Sigmoid colon (tissue), 7 donors: ENCODE measurements around the gene ACADSB. TPM values are rescaled to one million over a fixed set of nuclear protein-coding genes. Genes with fewer than 3 reads are reported as not detected.

Source experiments
- DNase-seq: peaks from one replicate; pipeline ENCODE4 v3.0.0-alpha.2; 2019
- H3K27ac ChIP-seq, 4 donors: fragments of 200-600 bp; sonication (generic); one replicate each; pipeline ENCODE4 v1.5.1; 2016 to 2019; ENCODE audit warnings: mild to moderate bottlenecking in 1 of 4
- H3K27me3 ChIP-seq, 3 donors: fragments of 200-600 bp; sonication (generic); one replicate each; pipeline ENCODE4 v1.5.1; 2019; ENCODE audit warnings: mild to moderate bottlenecking in 1 of 3
- H3K36me3 ChIP-seq, 4 donors: fragments of 200-600 bp; sonication (generic); one replicate each; pipeline ENCODE4 v1.5.1; 2016 to 2019
- H3K4me1 ChIP-seq, 4 donors: fragments of 200-600 bp; sonication (generic); one replicate each; pipeline ENCODE4 v1.5.1; 2017 to 2019
- H3K4me3 ChIP-seq, 4 donors: fragments of 200-600 bp; sonication (generic); one replicate each; pipeline ENCODE4 v1.5.1; 2017 to 2019; ENCODE audit warnings: mild to moderate bottlenecking in 2 of 4, moderate library complexity in 1 of 4
- H3K9me3 ChIP-seq, 4 donors: fragments of 200-600 bp in 3 of 4; sonication (generic) in 3 of 4; one replicate each; pipeline versions ENCODE4 v1.5.1 to v1.6.1; 2013 to 2019
- EP300 ChIP-seq, 4 donors: sonication (generic); formaldehyde crosslinking; IDR thresholded peaks; one replicate each; pipeline ENCODE4 v1.6.1; 2017; ENCODE audit warnings: antibody characterized with exemption in 4 of 4
- POLR2A ChIP-seq, 2 donors: fragments of 450-650 bp; IDR thresholded peaks; one replicate each; pipeline ENCODE4 v1.6.1; 2016; ENCODE audit warnings: antibody characterized with exemption in 2 of 2, mild to moderate bottlenecking in 2 of 2, moderate library complexity in 2 of 2
- POLR2AphosphoS5 ChIP-seq, 4 donors: sonication (generic); formaldehyde crosslinking; IDR thresholded peaks; one replicate each; pipeline ENCODE4 v1.6.1; 2017; ENCODE audit warnings: antibody characterized with exemption in 4 of 4
- WGBS, 2 donors: extraction: QIAGEN DNeasy Blood & Tissue Kit; methylation state at CpG; one replicate each; pipeline ENCODE4 v1.1.7; 2013; 5-methylcytosine and 5-hydroxymethylcytosine counted together
- intact Hi-C: fragments of 100-400 bp; cut with DNase I; formaldehyde crosslinking; loops from one replicate; pipeline ENCODE4 v1.15.1; 2023
- polyA plus RNA-seq, 3 donors: library from polyadenylated mRNA; stranded (reverse); fragments of 200-250 nt; gene quantifications; one replicate each; pipeline ENCODE4 v1.2.3, GENCODE V29; 2013
- total RNA-seq, 4 donors: library from RNA; depleted of rRNA; stranded (reverse); fragments of >200 nt; gene quantifications; one replicate each; pipeline ENCODE4 v1.1.0, GENCODE V29; 2016
- TF ChIP-seq, protein P1 (sequence below), 4 experiments: fragments of 450-650 bp in 3 of 4; fragments of 200-600 bp in 1 of 4; IDR thresholded peaks; one replicate each; pipeline ENCODE4 v1.5.1; 2016 to 2019; ENCODE audit warnings: antibody characterized with exemption in 4 of 4, mild to moderate bottlenecking in 3 of 4, moderate library complexity in 2 of 4
- donor health status: healthy with polysubstance abuse.
- donor health status: Bipolar disorder and iron deficiency.
- donor health status: healthy.

Gene ACADSB
- total and polyA plus RNA-seq, 7 donors = 7.6 to 18.7 (median 15.0) TPM

DNA sequence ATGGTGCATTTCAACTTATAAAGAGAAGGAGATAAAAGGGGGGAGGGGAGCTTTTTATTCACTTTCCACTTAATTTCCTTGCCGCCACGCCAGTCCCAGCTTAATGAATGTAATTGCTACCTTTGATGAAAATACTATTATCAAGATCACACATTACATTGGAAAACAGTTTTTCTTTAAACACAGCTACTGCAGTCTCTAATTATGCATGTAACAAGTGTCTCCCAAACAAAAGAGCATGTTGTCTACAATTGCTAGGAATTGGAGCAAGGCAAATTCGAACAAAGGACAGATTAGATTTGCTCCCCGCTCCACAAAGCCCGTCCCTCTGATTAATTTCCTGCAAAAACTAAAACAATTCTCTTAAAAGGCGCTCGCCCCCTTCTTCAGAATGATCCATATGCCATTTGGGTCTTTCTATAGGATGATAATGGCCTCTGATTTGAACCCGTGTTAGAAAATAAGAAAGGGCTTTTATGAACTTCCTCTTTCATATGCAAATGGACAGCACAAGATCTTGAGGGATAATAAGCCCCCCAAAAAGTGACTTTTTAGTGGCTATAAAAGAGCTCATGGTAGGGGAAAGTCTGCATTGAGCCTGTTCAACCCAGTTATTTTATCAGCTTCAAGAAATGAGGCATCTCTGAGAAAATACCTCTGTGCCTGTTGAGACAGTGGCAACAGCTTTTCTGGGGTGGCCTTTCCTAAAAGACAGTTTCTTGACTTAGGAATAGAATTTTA, 60.6 kb downstream of the ACADSB start:
- WGBS, 2 donors = 70 to 73% methylated on average over 8 of the region's 8 CpGs
- no peak for DNase-seq
- no peak overlapping the region for H3K27ac ChIP-seq
- TF ChIP-seq, protein P1, sequence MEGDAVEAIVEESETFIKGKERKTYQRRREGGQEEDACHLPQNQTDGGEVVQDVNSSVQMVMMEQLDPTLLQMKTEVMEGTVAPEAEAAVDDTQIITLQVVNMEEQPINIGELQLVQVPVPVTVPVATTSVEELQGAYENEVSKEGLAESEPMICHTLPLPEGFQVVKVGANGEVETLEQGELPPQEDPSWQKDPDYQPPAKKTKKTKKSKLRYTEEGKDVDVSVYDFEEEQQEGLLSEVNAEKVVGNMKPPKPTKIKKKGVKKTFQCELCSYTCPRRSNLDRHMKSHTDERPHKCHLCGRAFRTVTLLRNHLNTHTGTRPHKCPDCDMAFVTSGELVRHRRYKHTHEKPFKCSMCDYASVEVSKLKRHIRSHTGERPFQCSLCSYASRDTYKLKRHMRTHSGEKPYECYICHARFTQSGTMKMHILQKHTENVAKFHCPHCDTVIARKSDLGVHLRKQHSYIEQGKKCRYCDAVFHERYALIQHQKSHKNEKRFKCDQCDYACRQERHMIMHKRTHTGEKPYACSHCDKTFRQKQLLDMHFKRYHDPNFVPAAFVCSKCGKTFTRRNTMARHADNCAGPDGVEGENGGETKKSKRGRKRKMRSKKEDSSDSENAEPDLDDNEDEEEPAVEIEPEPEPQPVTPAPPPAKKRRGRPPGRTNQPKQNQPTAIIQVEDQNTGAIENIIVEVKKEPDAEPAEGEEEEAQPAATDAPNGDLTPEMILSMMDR (IDR thresholded peaks at IDR 0.05) = no peak
- TF ChIP-seq POLR2AphosphoS5 (IDR thresholded peaks at IDR 0.05) = no peak
- no peak for TF ChIP-seq POLR2A (IDR thresholded peaks at IDR 0.05)
- TF ChIP-seq EP300 (IDR thresholded peaks at IDR 0.05) = no peak
- no peak overlapping the region for H3K4me3 ChIP-seq
- intact Hi-C loops = no loop called here
- no peaks in the 10 kb centered on the region for H3K4me1 ChIP-seq
- H3K9me3 ChIP-seq = no peaks in the 10 kb centered on the region
- H3K36me3 ChIP-seq = no peaks in the 10 kb centered on the region
- H3K27me3 ChIP-seq = peaks cover 0 to 7% (median 0%) of the 10 kb centered on the region in 3 donors

DNA sequence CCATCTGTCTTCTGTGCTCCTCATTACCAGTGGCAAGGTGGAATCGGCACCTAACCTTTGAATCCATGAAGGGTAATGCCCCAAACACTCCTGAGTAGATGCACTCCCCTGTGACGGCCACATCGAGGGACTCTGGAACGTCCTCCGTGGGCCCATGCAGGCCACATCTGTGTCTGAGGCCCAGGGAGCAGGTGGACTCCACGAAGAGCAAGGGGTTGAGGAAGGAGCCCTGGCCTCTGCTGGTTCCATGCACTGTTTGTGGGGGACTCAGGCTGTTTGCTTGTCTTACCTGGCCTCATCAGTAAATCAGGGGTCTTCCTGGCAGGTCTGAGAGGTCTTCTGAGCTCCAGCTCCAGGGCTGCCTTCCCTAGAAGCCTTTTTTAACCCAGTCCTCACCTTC, 64.4 kb downstream of the ACADSB start:
- Histone ChIP-seq H3K27ac (no peak overlapping the region), H3K9me3 (no peaks in the 10 kb centered on the region)
- intact Hi-C loops = no loop called here

DNA sequence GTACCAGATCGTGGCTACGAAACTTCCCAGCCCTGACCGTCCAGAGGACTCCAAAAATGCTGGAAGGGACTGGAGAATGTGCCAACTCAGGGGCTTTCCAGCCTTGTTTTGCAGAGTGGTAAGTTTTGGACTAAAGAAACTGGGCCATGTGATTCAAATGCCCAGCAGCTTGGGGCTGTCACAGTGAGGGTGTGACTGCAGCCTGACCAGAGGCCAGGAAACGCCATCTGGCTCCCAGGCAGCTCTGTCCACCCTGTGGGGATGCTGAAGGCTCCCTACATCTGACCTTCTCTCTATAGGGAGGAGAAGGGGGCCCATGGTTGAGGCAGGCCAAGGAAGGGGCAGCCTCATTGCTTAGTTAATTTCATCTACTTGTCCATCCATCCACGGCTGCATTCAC, 65.4 kb downstream of the ACADSB start:
- intact Hi-C loops = no loop called here
- TF ChIP-seq POLR2A (IDR thresholded peaks at IDR 0.05) (no peak), POLR2AphosphoS5 (IDR thresholded peaks at IDR 0.05) (no peak), EP300 (IDR thresholded peaks at IDR 0.05) (no peak)
- TF ChIP-seq, protein P1 (IDR thresholded peaks at IDR 0.05) = no peak
- no peaks in the 10 kb centered on the region for H3K4me1 ChIP-seq
- H3K36me3 ChIP-seq = no peaks in the 10 kb centered on the region
- no peak for DNase-seq
- no peak overlapping the region for H3K4me3 ChIP-seq
- H3K9me3 ChIP-seq = no peaks in the 10 kb centered on the region
- no peaks in the 10 kb centered on the region for H3K27me3 ChIP-seq
- 81 to 86% methylated on average over 5 of the region's 5 CpGs for WGBS, 2 donors
- H3K27ac ChIP-seq = no peak overlapping the region

More for the DNA sequence above, 64.4 kb downstream of the ACADSB start:
- 72% methylated on average over 6 of the region's 6 CpGs for WGBS, 2 donors
- TF ChIP-seq POLR2AphosphoS5 (IDR thresholded peaks at IDR 0.05) (no peak), EP300 (IDR thresholded peaks at IDR 0.05) (no peak), POLR2A (IDR thresholded peaks at IDR 0.05) (no peak)
- TF ChIP-seq, protein P1 (IDR thresholded peaks at IDR 0.05) = no peak
- Histone ChIP-seq H3K4me3 (no peak overlapping the region), H3K4me1 (no peaks in the 10 kb centered on the region), H3K36me3 (no peaks in the 10 kb centered on the region), H3K27me3 (no peaks in the 10 kb centered on the region)
- no peak for DNase-seq

DNA sequence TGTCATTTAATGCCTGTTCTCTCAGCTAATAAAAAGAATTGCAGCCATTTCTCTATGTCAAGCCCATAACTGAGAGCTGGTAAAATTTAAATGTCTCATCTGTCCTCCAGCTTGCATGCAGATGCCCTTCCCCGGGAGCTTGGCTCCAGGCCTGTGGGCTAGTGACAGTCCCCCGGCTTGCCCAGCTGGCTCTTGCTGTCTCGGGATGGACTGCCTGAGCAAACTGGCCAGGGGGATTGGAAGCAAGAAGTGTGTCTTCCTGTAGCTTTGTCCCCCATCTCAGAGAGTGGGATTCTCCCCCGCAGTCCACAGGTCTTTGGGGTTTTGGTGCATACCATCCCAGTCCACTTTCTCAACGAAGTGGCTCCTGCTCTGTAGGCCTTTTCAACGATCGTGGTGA, 73.1 kb downstream of the ACADSB start:
- Histone ChIP-seq H3K9me3 (no peaks in the 10 kb centered on the region), H3K36me3 (no peaks in the 10 kb centered on the region), H3K27ac (no peak overlapping the region), H3K27me3 (no peaks in the 10 kb centered on the region), H3K4me1 (no peaks in the 10 kb centered on the region), H3K4me3 (no peak overlapping the region)
- TF ChIP-seq POLR2A (IDR thresholded peaks at IDR 0.05) (no peak), EP300 (IDR thresholded peaks at IDR 0.05) (no peak)
- WGBS, 2 donors = 71 to 83% methylated on average over 7 of the region's 7 CpGs
- DNase-seq = no peak
- intact Hi-C loops = no loop called here

DNA sequence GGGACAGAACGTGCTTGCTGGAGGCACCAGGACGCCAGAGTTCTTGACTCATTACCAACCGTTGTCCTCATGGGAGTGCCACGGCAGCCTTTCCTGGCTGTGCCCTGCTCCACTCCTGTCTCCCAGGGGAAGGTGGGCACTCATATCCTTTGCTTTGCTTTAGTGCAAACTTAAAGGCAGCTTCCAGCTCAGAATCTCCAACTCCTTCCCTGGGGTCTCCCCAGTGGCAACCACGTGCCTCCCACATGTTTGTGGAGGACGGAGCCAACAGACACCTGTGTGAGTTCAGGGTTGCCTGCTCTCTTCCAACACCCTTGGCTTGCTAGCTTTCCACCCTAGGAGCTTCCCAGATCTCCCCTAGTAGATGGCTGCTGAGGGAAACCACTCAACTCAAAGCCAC, 75.0 kb downstream of the ACADSB start:
- peaks cover 0 to 2% (median 0%) of the 10 kb centered on the region in 3 donors for H3K27me3 ChIP-seq
- no peaks in the 10 kb centered on the region for H3K36me3 ChIP-seq
- TF ChIP-seq POLR2A (IDR thresholded peaks at IDR 0.05) (no peak), EP300 (IDR thresholded peaks at IDR 0.05) (no peak), POLR2AphosphoS5 (IDR thresholded peaks at IDR 0.05) (no peak)
- TF ChIP-seq, protein P1 (IDR thresholded peaks at IDR 0.05) = no peak
- H3K9me3 ChIP-seq = no peaks in the 10 kb centered on the region
- no peak overlapping the region for H3K27ac ChIP-seq
- H3K4me1 ChIP-seq = no peaks in the 10 kb centered on the region
- WGBS, 2 donors = 85 to 86% methylated on average over 6 of the region's 6 CpGs
- DNase-seq = no peak
- intact Hi-C loops = no loop called here
- no peak overlapping the region for H3K4me3 ChIP-seq
